Ecto neural progenitor cell (in vitro differentiated cells): ENCODE measurements around the gene OSBPL8.

ENCODE experiments used
- DNase-seq: peaks from one replicate; pipeline ENCODE4 v3.0.0-alpha.2; 2018; ENCODE audit warnings: low spot score

The OSBPL8 gene

DNA sequence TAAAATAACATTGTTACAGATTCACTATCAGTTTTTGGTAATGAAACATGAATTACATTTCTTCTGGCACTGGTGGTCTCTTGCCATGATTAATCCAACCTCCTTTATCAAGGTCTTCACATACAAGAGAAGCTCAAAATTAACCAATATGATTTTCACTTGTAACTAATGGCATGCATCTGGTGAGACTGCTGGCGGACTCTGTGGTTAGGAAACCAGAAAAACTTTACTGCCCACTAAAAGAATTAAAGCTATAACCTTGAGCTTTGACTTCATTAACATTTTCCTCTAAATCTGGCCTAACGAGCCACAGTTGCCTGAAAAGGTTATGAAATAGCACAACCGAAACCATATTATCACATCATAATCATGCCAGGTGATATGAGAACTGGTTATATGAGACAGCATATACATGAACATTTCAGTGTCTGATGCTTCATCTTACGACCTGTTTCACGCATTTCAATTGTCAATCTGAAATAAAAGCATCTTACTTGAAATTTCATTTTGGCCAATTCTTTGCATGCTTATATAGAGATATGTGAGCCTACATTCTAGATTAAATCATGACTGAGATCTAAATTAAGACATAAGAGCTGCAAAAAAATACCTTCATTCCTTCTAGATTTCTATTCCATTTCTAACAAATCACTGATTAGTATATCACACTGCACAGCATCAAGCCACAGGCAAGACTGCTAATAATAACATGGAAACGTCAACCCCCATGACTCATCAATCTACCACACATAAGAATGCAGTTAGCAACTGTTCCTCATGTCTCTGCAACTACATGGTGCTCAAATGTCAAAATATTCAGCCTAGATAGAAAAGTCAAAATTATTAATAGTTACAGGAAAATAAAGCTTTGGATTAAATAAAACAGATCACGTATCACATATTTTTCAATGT, 89.3 kb downstream of the OSBPL8 start:
- DNase-seq: no peak

DNA sequence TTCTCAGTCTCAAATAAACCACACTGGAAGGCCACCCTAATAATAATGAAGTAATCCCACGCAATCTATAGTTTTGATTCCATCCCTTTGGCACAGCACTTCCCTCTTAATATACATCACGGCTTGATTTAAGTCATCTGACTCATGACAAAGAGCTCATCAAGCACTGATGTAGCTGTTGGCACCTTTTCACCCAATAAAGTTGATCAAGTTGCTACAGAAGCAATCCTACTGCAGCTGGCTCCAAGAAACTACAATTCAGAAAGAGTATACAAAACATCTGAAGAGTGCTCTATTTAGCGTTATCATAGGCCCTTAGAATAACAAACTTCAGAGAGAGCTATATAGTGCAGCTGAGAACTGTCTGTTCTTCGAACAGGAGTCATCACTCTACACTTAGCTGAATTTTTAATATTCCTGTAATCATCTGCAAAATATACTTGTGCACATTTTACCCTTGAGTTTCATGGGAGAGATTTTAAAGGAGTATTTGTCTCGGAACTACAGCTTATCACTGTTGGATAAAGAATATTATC, 94.9 kb downstream of the OSBPL8 start:
- no peak for DNase-seq

DNA sequence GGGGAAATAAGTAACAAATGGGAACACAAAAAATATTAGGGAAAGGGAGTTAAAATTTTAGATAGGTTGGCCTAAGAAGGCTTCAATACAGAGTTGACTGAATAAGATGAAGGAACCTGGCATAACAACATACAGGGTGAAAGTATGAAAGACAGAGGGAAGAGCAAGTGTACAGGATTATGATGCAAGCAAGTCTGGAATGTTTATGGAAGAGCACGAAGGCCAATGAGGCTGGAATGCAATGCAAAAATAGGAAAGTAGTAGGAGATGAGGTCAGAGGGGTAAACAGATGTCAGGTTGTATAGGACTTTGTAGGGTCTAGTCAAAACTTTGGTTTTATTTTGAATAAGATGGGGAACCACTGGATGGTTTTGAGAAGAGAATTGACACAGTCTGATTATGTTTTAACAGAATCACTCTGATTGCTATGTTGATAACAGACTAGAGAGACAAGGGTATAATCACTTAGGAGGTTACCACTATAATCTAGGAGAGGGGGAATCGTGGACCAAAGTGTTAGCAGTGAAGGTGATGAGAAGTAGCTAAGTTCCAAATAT, 96.8 kb downstream of the OSBPL8 start:
- no peak for DNase-seq

DNA sequence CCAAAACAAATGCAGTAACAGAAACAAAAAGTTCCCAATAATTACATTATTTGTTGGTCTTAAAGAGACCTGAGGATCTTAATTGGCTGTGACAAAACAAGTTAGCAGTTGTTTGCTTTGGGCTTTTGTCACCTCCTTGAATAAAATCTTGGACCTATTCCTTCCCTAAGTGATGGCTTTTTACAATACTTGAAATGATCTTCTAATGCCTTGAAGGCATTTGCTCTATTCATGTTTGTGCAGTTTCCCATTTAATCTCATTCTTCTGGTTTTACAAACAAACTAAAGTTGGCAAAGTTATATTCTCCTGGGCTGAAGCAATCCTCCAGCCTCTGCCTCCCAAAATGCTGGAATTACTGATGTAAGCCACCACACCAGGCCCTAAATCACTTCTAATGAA, 98.8 kb downstream of the OSBPL8 start:
- no peak for DNase-seq

DNA sequence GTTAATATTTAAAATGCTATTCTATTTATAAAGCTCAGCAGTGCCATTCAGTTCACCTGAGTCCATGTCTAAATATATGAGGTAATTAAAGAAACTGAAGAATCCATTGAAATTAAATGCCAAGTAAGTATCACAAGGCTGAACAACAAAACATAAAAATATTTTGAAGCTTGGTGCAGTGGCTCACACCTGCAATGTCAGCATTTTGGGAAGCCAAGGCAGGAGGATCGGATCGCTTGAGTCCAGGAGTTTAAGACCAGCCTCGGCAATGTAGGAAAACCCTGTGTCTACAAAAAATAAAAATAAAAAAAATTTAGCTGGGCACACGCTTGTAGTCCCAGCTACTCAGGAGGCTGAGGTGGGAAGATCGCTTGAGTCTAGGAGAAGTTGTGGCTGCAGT, 101.8 kb downstream of the OSBPL8 start:
- DNase-seq: no peak

DNA sequence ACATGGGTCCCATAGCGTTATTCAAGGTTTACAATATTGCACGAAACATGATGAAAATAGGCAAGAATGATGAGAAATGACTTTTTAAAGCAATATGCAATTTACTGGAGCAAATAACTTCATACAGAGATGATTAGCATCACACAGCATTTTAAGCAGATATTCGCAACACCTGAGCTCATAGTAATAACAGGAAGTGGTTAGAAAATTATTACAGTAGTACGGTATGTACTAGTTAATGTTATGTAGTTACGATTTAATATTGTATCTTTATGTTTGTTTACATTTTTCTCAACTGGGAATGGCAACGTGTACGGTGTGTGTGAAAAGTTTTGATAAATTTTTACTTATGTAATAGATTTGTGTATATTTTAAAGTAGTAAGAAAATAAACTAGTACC, 102.6 kb downstream of the OSBPL8 start:
- no peak for DNase-seq

DNA sequence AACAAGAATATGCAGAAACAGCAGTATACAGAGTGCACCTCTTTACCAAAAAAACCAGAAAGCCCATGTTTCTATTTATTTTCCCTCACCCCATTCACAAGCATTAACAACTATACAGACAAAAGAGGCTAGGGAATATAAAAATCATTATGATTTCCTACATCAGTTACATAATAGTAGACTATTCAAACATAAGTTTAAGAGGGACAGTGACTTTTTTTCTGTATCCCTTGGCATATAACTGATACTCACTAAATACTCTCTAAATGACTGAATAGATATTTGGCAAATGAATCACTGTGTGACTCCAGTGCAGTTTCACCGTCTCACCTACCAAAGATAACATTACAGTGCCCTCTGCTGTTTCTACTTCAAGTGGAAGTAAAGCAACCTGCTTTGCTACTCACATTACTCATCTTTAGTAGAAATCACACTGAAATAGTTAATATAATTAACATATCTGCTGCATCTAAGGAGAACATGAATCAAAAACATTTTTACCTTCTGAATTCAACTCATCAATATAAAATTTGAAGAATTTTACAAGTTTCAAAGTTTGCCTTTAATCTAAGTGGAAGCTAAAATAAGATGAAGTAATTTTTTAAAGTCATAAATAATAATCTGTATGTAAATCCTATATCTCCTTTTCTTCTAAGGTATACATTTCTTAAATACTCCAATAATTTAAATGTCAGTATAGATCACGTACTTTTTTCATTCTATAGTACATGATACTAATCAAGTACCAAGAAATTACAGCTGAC, 103.8 kb downstream of the OSBPL8 start:
- DNase-seq: no peak

DNA sequence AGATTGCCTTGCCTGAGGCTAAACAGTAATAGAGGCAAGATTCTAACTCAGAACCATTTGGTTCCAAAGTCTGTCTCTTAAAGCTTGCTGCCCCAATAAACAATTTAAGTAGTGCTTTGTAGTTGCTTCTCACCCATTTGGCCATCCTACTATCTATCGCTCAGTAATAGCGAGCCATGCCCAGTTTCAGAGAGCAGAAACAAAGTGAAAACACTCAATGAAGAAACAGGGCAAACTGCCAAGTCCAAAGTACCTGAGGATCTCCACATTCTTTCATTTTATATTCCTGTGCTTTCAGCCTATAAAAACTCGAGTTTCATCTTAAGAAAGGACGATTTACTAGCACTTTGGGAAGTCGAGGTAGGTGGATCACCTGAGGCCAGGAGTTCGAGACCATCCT, 108.0 kb downstream of the OSBPL8 start:
- no peak for DNase-seq

DNA sequence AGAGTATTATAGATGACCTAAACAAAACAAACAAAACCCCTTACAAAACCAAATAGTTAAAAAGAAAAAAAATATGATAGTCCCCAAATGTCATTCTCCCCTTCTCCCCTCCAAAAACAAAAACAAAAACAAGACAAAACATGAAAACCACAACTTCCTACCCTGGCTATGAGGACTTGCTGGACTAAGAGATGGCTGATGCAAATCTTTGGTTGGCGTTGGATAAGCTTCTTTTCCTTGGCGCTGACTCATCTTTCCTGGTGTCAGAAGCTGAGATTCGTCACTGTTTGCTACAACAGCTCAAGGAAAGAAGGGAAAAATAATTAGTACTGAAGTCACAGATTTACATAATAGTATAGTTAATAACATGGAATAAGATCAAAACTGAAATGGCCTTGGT, 108.9 kb downstream of the OSBPL8 start:
- DNase-seq: no peak

DNA sequence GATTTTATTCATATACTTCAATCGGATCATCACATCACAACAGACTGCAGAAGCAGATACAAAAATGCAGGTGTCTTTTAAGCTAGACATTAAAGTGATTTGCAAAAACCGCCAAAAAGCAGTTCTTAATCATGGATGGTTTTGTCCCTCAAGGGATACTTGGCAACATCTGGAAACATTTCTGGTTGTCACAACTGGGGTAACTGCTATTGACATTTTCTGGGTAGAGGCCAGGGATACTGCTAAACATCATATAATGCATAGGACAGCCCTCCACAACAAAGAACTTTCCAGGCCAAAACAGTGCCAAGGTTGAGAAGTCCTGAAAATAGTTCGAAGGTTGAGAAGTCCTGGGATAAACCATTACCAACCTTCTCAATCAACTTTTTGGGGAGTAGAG, 109.6 kb downstream of the OSBPL8 start:
- DNase-seq: no peak

DNA sequence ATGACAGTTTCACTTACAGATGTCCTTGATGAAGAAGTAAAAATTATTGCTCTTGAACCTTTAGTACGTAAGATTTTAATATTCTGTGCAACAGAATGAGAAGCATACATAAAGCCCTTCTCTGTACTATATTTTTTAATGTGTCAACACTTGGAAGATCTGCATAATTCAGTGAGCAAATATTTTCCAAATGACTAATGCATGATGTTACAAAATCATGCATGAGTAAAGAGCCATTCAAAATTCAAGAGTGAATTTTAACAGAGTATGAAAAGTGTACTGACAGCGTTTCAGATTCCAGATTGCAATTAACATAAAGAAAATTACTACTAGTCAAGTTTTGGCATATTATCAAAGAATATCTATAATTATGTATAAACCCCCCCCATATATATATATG, 110.0 kb downstream of the OSBPL8 start:
- no peak for DNase-seq

DNA sequence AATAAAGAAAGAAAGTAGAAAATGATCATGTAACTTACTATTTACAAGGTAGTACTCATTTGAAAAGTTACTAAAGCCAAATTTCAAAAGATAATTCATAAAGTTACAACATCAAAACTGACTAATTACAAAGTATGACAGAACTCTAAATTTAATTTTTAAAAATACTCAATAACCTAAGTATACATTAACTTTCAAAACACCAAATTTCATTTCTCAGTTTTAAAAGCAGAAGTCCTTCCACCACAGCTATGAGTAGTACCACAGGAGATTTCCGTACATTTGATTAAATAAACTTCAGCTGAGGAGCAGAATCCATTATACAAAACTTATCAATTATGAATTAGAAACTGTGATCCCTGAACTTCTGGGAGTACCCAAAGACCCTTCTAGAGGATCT, 110.6 kb downstream of the OSBPL8 start:
- DNase-seq: no peak

DNA sequence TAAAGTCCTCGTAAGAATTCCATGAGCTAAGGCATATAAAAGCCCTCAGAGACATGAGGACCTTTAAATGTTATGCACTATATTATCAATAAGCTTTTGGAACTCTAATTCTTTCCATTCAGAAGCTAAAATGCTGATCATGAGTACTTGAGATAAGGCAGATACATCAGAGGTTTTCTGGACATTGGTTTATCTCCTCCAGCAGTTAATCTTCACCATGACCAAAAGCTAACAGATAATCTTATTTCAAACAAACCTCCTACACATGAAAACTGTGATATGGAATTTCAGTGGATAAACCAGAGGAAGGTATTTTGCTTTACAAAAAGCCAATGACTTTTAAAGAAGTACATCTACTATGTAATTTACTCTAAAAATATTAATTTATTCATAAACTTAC, 113.5 kb downstream of the OSBPL8 start:
- no peak for DNase-seq

DNA sequence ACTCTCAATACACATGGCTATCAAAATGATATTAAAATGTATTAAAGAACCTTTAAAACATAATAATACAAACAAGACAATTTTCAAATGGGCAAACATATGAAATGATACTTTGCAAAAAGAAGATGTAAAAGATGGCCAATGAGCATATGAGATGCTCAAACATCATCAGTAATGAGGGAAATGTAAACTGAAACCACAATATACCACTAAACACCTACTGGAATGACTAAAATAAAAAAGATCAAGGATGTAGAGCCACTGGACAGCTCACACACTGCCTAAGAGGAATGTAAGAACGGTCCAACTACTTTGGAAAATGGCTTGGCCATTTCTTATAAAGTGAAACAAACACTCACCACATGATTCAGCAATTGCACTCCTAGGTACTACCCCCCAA, 114.1 kb downstream of the OSBPL8 start:
- no peak for DNase-seq

DNA sequence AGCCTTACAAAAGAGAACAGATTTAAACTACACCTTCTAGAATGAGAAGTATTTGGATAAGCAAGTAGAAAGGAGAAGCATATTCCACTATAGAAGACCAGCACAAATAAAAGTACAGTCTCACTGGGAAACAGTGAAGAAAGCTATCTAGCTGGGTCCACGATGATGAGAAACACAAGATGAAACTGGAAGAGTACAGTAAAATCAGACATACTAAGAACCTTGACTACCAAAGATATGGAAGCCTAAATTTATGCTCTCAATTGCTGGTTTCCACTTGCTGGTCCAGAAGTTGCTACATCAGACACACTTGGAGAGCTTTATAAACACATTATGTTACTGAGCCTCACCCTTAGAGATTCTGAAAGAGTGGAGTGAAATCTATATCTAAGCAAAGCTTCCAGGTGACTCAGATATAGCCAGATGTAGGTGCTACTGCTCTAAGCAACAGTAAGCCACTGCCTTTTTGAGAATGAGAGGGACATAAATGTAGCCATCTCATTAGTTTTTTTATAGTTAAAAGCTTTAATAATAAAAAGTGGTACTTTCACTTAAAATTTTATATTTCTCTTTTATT, 115.1 kb downstream of the OSBPL8 start:
- no peak for DNase-seq

DNA sequence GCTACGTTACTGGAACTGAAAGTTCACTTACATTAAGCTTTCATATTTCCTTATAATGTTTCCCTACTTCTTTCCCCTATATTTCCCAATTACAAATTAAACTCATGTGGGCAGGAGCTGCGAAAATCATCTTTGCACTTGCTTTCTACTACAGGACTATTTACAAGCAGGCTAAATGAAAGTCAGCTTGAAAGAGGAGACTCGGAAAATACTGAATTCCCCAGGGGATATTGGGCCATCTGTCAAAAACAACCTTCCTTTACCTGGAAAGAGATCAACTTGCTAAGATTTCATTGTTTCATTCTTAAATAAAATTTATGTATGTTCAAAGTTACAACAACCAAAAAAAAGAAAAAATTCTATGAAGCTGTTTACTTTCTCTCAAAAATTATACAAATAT, 118.6 kb downstream of the OSBPL8 start:
- DNase-seq: no peak

DNA sequence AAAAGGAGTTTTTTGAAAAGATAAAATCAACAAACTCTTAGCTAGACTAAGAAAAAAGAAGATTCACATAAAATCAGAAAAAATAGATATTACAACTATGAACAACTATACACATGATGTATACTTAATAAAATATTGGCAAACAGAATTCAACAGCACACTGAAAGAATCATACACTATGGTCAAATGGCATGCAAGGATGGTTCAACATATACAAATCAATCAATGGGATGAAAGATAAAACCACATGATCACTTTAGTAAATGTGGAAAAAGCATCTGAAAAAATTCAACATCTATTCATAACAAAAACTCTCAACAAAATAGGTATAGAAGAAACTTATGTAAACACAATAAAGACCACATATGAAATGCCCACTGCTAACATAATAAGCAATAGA, 126.8 kb downstream of the OSBPL8 start:
- DNase-seq: no peak

DNA sequence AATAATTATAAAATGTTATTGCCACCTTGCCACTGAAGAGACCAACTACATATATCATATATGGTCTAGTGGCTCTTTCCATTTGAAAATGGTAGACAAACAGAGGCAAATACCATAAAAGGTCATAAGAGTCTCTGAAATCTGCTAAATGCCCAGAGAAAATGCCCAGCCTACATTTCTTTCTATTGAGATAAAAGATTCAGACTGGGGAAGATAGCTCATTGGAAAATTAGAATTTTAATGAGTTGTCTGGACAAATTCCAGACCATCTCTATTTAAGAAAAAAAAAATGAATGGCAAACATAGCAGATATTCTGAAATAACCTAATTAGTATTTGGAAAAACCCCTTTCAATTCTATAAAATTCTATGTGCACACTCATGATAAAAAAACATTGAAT, 131.5 kb downstream of the OSBPL8 start:
- no peak for DNase-seq

DNA sequence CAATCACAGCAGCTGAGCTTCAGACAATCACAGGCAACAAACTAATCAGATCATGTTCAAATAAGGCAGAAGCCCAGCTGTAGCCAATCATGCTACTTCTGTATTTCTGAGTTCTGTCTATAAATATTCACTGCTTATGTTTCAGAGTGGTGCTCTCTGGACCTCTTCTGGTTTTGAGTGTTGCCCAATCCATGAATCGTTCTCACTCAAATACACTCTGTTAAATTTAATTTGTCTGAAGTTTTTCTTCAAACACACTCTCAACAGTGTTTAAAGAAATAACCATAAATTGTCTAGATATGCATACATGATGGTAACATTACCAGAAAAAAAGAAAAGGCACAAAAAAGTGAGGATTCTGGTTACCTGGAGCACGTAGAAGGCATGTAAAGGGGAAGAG, 133.4 kb downstream of the OSBPL8 start:
- DNase-seq: no peak

DNA sequence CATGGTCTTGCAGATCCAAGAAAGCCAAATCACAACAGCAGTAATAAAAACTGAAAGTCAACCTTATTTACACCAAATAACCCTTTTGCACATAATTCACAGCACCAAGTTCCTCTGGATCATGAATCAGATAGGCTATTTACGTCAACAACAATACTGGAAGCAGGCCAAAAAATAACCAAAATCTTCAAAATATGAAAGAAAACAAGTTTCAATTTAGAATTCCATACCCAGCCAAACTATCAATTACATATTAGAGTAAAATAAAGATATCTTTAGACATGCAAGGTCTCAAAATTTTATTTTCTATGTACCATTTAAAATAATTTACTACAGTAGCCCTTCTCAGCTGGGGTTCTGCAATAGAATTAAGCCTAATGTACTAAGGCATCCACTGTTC, 134.6 kb downstream of the OSBPL8 start:
- DNase-seq: no peak

DNA sequence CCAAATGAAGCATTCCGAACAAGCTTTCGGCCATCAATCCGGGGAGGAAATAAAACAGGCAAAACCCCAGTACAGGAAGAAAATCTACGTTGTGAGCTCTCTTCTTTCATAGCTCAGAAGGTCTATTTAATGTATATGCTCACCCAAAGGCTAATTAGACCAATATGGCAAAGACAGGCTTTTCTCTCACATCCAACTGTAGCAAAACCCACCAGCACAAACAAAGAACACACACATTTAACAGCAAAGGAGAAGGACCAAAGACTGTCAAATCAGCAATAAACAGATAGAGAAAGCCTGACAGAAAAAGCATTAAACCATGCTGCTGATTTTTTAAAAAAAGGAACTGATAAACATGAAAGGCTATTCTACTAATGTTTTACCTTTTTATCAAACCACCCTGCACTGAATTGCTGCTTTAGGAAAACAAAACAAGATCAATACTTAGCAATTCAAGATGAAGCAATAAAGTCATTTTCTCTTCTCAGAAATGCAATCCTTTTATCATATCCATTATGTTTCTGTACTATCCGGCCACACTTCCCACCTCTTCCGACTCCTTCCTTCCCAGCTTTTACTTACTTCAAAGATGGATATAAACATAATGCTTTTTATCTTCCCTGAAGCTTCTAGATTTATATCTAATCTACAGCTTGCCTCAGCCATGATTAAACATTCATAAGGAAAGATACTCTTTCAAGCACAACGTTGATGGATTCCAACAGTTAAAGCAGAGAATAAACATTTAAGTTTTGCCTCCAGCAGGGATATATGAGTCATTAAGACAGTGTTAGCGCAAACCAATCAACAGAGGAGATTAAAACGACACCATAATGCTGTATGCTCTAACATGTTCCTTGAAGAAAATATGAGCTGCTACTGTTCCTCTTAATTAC, 136.8 kb downstream of the OSBPL8 start:
- no peak for DNase-seq

DNA sequence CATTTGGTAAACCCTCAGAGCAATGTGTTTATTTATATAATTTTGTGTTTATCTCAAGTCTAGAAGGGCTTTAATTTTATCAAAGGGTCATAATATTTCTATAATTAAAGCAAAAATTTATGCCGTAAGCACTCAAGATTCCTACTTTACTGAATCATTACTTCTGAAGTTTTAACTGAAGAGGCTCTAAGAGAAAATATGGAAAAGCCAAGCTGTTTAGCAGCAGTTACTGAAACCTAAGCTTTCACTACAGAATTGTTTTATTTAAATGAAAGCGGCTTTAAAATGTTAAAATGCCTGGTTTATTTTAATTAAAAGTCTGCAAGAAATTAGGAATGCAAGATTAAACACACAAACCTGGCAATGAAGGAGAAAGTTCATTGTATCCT, 137.4 kb downstream of the OSBPL8 start:
- DNase-seq: no peak
